Osteoblast (primary cell): Measurements from ENCODE around the gene MFSD1. TPM values are rescaled to one million over a fixed set of nuclear protein-coding genes. Genes with fewer than 3 reads are reported as not detected.
A peak's percentile ranks its signal among the peaks of the same experiment; 100 is the strongest.

Source experiments
- DNase-seq: peaks from one replicate; pipeline ENCODE4 v3.0.0; 2011; ENCODE audit warnings: low spot score, mixed read lengths; ENCODE audit not compliant: insufficient read length; ENCODE audit errors: missing footprints
- H2AFZ ChIP-seq: 2 replicates; pipeline ENCODE4 v1.6.0; 2011; ENCODE audit warnings: mild to moderate bottlenecking, low read length
- H3K27ac ChIP-seq: 2 replicates; pipeline ENCODE4 v1.5.1; 2011; ENCODE audit warnings: mild to moderate bottlenecking, low read depth, low read length, moderate library complexity
- H3K27me3 ChIP-seq: 2 replicates; pipeline ENCODE4 v1.6.0; 2012; ENCODE audit warnings: mild to moderate bottlenecking, control low read depth, inconsistent platforms, low read length, moderate library complexity; ENCODE audit not compliant: insufficient read depth
- H3K36me3 ChIP-seq: 2 replicates; pipeline ENCODE4 v1.5.1; 2011; ENCODE audit warnings: mild to moderate bottlenecking, low read length, control low read depth, moderate library complexity; ENCODE audit not compliant: insufficient read depth
- H3K4me1 ChIP-seq: 2 replicates; pipeline ENCODE4 v1.5.1; 2011; ENCODE audit warnings: mild to moderate bottlenecking, low read length, control low read depth, moderate library complexity; ENCODE audit not compliant: insufficient read depth
- H3K4me2 ChIP-seq: 2 replicates; pipeline ENCODE4 v1.6.0; 2011; ENCODE audit warnings: mild to moderate bottlenecking, low read length; ENCODE audit not compliant: insufficient read depth
- H3K4me3 ChIP-seq: fragments of 200-600 bp; sonication (generic); 3 replicates; pipeline ENCODE4 v1.5.1; 2012; ENCODE audit warnings: mild to moderate bottlenecking, low read length, inconsistent platforms; ENCODE audit not compliant: insufficient read depth
- H3K79me2 ChIP-seq: 2 replicates; pipeline ENCODE4 v1.6.0; 2012; ENCODE audit warnings: mild to moderate bottlenecking, low read length, control low read depth, inconsistent platforms; ENCODE audit not compliant: insufficient read depth
- H3K9me3 ChIP-seq: 2 replicates; pipeline ENCODE4 v1.5.1; 2011; ENCODE audit warnings: low read depth, low read length, control low read depth
- H4K20me1 ChIP-seq: 2 replicates; pipeline ENCODE4 v1.6.0; 2012; ENCODE audit warnings: mild to moderate bottlenecking, low read length, control low read depth; ENCODE audit not compliant: insufficient read depth
- CTCF ChIP-seq: IDR thresholded peaks from 2 replicates; pipeline ENCODE4 v1.5.1; 2011; ENCODE audit warnings: mild to moderate bottlenecking, low read depth, low read length, moderate library complexity; ENCODE audit errors: extremely low read depth
- total RNA-seq: library from RNA; depleted of rRNA; stranded (reverse); fragments of >200 nt; gene quantifications from 2 replicates; pipeline ENCODE4 v1.2.3, GENCODE V29; 2012

The MFSD1 gene
- total RNA-seq, 1 donor: 170 TPM

- Histone ChIP-seq H2AFZ (no peak overlapping the region), H3K79me2 (no peaks in the 10 kb centered on the region), H3K27ac (no peak overlapping the region), H3K27me3 (no peaks in the 10 kb centered on the region), H3K4me3 (no peak overlapping the region), H3K9me3 (no peaks in the 10 kb centered on the region), H3K36me3 (no peaks in the 10 kb centered on the region), H4K20me1 (no peaks in the 10 kb centered on the region), H3K4me2 (no peak overlapping the region), H3K4me1 (peaks cover 20% of the 10 kb centered on the region)
- no peak for DNase-seq
- no peak for TF ChIP-seq CTCF
Measured at GRCh38 chr3:158773845-158774830, 27.7 kb upstream of the MFSD1 start.

- H3K4me2 ChIP-seq: no peak overlapping the region
- H4K20me1 ChIP-seq: no peaks in the 10 kb centered on the region
- H3K27me3 ChIP-seq: no peaks in the 10 kb centered on the region
- no peak overlapping the region for H3K27ac ChIP-seq
- no peaks in the 10 kb centered on the region for H3K36me3 ChIP-seq
- no peak overlapping the region for H2AFZ ChIP-seq
- no peak for TF ChIP-seq CTCF
- H3K4me1 ChIP-seq: peaks cover 13% of the 10 kb centered on the region
- no peaks in the 10 kb centered on the region for H3K9me3 ChIP-seq
- H3K79me2 ChIP-seq: no peaks in the 10 kb centered on the region
- no peak overlapping the region for H3K4me3 ChIP-seq
- DNase-seq: no peak
Measured at GRCh38 chr3:158774965-158775364, 26.9 kb upstream of the MFSD1 start.

- peaks cover 5% of the 10 kb centered on the region for H3K4me1 ChIP-seq
- no peaks in the 10 kb centered on the region for H3K9me3 ChIP-seq
- H3K79me2 ChIP-seq: no peaks in the 10 kb centered on the region
- no peak overlapping the region for H3K4me2 ChIP-seq
- no peak overlapping the region for H3K4me3 ChIP-seq
- H4K20me1 ChIP-seq: no peaks in the 10 kb centered on the region
- H3K27ac ChIP-seq: no peak overlapping the region
- no peak for TF ChIP-seq CTCF
- no peaks in the 10 kb centered on the region for H3K36me3 ChIP-seq
- peak overlapping the region; percentile 11 for H2AFZ ChIP-seq
- H3K27me3 ChIP-seq: no peaks in the 10 kb centered on the region
- no peak for DNase-seq
Measured at GRCh38 chr3:158775426-158776410, 26.1 kb upstream of the MFSD1 start.
